GM18951 (cell line): ENCODE results near the gene LLCFC1.

Experiments
- POLR2A ChIP-seq: IDR thresholded peaks from 4 replicates; pipeline ENCODE4 v1.6.1; 2011; ENCODE audit warnings: mild to moderate bottlenecking; ENCODE audit not compliant: insufficient read length, insufficient read depth; ENCODE audit errors: extremely low read depth
- in situ Hi-C: fragments of 300-500 bp; cut with MboI; formaldehyde crosslinking; loops from one replicate; pipeline ENCODE4 v1.12.0; 2022; ENCODE audit warnings: low sequenced_read_pairs, mixed read lengths, inconsistent platforms; ENCODE audit not compliant: unreplicated experiment

Gene LLCFC1

DNA sequence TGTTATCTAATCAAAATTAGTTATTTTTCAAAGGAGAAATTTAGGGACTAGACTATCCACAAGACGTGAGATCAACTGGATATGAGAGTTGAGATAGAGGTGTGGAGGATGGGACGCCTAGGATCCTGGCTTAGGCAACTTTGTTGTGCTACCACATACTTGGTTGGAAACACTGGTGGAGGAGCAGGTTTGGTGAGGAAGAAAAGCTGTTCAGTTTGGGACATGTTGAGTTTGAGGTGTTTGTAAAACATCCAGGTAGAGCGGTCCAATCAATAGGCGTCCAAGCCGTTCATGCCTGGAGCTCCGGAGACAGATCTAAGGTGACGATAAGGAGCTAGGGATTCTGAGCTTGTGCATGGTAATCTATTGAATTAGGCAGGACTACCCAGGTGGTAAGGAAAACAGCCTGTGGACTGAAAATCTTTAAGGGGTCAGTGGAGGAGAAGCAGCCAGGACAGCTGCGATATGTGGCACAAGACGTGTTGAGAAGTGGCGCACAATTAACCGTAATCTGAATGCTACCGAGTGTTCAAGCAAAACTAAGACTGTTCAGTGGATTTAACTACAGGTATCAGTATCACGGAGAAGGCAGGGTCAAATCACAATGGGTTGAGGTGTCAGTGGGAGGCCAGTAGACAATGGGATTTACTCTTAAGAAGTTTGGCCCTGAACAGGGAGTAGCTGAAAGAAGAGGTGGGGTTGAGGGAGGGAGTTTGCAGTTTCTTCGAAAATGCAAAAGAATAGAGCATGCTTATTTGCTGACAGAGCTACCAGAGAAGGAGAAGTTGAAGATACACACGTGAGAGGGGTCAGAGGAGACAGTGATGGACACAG, 37.6 kb upstream of the LLCFC1 start:
- TF ChIP-seq POLR2A = no peak
- in situ Hi-C loops = no loop called here

DNA sequence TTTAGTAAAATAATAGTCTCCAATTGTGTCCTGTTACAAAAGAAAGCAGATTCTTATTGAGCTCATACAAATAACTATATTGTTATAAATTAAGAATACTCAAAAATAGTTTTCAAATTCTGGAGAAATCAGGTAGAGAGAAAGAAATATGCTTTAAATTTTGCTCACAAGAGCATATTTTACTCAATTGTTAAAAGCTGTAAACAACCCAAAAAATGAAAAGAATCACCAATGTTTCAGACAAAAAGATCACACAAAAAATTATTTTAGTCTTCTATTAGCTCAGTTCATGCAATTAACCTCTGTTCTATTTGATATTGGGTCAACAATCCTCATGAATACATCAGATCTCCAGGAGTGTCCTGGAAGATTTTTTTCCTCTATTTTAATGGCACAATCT, 35.2 kb upstream of the LLCFC1 start:
- TF ChIP-seq POLR2A = no peak
- in situ Hi-C loops = no loop called here

DNA sequence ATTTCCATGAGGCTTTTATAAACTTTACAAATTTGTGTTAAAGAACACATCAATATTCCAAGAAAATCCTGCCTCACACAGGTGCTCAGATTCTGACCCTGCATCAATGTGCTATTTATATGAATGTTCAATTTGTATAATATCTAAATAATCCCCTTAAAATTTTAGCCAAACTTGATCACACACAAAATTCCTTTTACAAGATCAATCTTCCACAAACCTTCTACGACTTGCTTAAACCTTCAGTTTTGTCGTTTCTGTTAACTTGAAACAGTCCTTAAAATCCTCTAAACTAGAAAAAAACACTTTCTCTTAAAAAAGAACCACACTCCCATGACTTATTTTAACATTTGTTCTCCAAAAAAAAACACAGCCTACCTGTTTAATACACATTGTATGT, 33.5 kb upstream of the LLCFC1 start:
- in situ Hi-C loops = no loop called here
- TF ChIP-seq POLR2A = no peak

DNA sequence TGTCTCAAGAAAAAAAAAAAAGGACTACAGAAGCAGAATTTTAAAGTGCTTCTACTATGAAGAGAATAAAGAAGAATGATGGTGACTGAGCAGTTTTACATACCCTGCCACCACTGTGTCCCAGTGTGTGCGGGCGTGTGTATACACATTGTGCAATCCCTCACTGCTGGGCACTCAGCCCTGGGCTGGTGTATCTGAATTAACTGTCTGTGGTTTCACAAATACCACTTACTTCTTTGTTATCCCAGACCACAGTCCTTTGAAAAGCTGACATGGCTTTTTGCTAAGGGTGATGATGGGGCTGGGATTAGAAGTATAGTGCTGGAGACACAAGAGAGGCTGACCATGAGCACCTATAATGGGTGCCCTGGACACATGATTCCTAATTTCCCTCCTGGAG, 32.6 kb upstream of the LLCFC1 start:
- in situ Hi-C loops = no loop called here
- no peak for TF ChIP-seq POLR2A

DNA sequence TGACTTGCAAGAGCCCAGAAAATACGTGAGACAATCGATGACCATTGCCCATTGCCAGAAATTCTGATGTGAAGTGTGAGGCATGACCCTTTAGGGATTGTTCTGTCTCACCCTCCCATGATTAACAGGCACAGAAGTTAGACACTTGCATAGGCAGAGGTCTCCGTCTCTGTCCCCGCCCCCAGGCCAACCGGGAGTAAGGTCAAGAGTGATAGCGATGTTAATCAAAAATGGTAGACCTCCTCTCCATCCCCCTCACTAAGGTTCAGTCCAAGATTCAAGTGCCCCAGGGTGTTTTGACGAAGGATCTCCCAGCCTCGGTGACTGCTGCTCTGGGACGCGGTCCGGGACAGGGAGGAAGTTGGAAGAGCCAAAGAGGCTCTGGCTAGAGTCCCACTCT, 31.0 kb upstream of the LLCFC1 start:
- in situ Hi-C loops = no loop called here
- TF ChIP-seq POLR2A = no peak

DNA sequence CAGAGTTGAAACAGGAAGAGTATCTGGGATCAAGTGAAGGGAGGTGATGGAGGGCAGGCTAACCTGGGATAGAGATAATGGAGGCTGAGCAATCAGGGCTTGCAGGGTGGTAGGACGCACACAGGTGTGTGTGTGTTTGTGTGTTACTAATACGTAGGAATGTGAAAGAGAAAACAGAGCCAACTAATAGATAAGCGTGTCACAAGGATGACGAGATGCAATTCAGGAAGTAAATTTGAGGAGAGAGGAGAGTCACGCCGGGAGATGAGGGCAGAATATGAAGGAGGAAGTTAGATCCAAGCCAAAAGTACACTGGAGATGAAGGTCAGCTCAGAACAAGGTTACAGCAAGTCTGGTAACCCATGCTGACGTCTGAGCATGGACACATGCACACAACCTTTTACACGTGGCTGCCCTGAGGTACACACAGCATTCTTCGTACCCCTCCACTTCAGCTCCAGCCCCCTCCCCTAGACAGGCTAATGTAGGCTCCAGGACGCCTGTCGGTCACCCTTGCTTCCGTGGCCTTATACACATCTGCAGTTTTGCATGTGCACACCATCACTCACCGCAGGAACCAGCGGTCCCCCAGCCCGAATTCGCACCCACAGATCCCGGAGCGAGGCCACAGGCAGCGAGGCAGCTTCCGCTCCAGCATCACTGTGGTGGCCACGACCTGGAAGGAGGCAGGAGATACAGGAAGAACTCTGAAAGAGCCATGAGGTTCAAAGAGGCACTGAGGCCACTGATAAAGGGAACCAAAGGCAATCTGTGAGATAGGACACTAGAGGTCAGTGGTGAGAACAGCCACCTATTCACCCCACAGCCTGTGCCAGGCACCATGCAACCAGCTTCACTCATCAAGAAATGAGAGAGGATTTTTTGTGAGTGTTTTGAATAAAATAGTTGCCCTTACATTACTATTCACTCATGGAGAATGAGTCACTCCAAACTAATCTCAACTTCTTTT, 30.1 kb upstream of the LLCFC1 start:
- no peak for TF ChIP-seq POLR2A
- in situ Hi-C loops = no loop called here

DNA sequence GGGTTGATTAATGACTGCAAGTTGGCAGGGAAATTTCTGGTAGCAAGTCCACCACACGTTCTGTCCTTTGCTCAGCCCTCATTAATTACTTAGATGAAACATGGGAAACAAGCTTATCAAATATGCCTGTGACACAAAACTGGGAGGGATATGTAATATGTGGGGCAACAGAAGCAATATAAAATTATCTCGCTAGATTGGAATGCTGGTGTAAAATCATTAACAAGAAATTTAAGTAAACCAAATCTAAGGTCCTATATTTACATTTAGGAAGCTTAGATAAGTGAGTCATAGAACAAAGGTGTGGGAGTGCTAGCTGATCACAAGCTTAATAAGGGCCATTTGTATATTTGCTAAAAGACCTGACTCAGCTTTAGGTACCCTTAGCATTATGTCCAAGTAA, 29.3 kb upstream of the LLCFC1 start:
- TF ChIP-seq POLR2A = no peak
- in situ Hi-C loops = no loop called here

DNA sequence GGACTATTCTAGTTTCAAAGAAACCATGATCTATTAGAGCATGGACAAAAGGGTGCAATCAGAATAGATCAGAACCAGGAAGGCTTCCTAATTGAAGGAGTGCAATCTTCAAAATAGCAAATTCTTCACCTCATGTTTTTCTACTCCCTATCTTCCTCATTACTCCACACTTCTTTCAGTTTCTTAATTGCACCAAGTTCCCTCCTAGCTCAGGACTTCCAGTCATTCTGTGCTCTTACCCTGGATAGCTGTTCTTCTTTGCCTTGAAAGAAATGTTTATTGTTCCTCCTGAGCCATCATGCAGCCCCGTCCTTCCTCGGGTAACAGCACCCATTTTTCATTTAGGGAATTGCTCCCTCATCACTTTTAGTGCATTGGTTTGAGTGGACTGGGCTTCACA, 28.8 kb upstream of the LLCFC1 start:
- TF ChIP-seq POLR2A = no peak
- in situ Hi-C loops = no loop called here

DNA sequence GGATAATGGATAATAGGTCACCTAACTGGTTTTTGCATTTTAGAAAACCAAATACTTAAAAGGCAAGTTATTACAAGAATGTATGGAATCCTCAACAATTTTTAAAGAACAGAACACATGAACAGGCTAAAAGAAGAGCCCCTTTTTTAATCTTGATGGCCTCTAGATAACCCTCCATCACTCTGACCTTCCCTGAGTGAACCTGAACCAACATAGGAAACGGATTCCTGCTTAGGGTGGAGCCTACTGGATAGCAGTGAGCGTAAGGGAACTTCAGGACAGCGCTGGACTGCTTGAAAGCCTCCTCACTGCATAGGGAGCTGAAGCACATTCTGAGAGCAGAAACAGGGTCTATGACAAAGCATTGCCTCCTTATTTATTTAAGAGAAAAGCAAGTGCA, 26.2 kb upstream of the LLCFC1 start:
- in situ Hi-C loops = no loop called here
- TF ChIP-seq POLR2A = no peak

DNA sequence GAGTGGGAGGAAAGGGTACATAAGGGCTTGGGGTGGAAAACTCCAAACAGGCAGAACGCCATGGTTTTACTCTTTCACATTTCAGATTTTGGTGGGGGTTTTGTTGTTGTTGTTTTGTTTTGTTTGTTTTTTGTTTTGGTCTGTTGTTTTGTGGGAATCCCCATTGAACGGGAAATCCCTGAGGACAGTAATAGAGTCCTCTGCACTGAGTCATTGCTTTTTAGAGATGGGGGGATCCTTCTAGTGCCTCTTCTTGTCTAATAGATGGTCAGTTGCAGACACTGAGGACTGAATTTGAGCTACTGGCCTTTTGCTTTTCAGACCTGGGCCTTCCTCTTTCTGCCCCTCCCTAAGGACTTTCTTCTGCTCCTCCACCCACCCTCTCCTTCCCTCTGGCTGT, 25.7 kb upstream of the LLCFC1 start:
- no peak for TF ChIP-seq POLR2A

DNA sequence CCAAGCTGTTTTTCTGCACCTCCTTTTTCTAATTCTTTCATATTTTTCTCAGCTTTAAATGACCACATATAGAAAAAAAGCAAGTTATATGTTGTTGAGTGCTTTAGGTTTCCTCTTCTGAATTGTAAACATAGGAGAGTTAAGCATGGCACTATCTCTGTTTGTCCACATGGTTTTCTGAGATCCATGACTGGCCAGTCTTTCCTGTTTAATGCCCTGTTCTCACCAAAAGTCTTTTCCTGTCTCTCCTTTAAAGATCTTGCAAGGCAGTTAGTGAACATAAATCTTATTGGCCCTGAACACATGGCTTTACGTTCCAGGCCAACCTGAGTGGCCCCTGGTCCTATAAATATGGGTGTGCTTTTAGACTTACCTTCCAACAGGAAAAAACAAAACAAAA, 25.2 kb upstream of the LLCFC1 start:
- in situ Hi-C loops = no loop called here
- TF ChIP-seq POLR2A = no peak

More for the DNA sequence above, 25.7 kb upstream of the LLCFC1 start:
- in situ Hi-C loops = no loop called here

DNA sequence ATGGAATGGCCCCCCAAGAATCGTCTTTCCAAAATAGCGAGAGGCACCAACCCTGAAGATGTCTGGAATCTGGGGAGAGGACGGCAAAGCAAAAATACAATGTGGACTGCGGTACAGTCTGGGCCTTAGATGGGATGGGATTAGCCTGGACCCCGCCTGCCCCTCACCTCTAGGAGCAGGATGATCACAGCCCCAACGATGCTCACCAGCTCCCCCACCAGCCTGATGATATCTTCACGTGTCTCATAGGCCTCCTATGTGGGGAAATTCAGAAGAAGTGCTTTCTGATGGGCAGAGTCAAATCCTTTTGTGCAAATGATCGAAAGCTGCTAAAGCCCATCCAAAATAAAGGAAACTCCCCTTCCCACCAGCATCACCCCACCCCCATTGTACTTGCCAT, 24.0 kb upstream of the LLCFC1 start:
- no peak for TF ChIP-seq POLR2A
- in situ Hi-C loops = no loop called here

DNA sequence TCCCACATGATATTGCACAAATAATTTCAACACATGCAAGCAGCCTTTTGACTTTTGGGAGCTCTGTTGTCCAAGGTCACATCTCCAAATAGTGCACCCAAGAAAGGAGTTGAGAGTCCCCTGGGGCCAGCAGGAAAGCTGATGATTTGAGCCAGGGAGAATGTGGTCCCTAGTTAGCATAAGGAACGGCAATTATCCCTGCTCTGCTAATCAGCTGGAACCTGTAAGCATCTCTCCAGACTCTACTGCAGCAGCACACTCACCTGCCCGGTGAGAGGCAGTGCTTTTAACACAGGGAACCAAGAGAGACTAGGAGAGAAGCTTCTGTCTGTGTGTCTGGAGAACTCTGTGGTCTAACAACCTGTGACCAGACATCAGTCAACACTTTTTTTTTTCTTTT, 22.8 kb upstream of the LLCFC1 start:
- no peak for TF ChIP-seq POLR2A
- in situ Hi-C loops = no loop called here

DNA sequence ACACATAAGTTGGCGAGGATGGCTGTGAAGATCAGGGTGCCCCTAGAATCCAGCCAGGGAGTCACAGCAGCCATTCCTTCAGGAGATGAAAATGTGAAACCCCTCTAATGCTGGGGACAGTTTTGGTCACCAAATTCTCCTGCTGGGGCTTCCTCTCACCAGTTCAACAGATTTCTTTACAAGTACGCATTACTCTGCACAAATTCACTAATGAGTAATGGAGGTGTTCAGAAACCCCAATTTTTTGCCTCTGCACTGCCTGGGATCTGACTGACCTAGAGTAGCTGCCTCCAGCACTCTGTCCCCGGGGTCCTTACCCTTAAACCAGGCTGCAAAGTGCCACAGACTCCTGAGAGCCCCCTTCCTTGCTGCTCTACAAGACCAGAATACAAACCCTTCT, 21.8 kb upstream of the LLCFC1 start:
- in situ Hi-C loops = no loop called here
- TF ChIP-seq POLR2A = no peak
